Osteocyte (in vitro differentiated cells): ENCODE data around the gene RASD1. TPM values are rescaled to one million over a fixed set of nuclear protein-coding genes. Genes with fewer than 3 reads are reported as not detected.

Experiments
- DNase-seq: peaks from one replicate; pipeline ENCODE4 v3.0.0; 2021; ENCODE audit warnings: mixed read lengths; ENCODE audit not compliant: unreplicated experiment; ENCODE audit errors: extremely low spot score
- H3K27ac Mint-ChIP-seq: one replicate; pipeline ENCODE4 v1.8.0; 2021; ENCODE audit warnings: mild to moderate bottlenecking, mixed read lengths; ENCODE audit not compliant: unreplicated experiment
- H3K27me3 Mint-ChIP-seq: one replicate; pipeline ENCODE4 v1.8.0; 2021; ENCODE audit warnings: mixed read lengths; ENCODE audit not compliant: unreplicated experiment
- H3K36me3 Mint-ChIP-seq: one replicate; pipeline ENCODE4 v1.8.0; 2021; ENCODE audit warnings: mixed read lengths; ENCODE audit not compliant: unreplicated experiment
- H3K4me1 Mint-ChIP-seq: one replicate; pipeline ENCODE4 v1.8.0; 2021; ENCODE audit warnings: mixed read lengths; ENCODE audit not compliant: unreplicated experiment
- H3K4me3 Mint-ChIP-seq: one replicate; pipeline ENCODE4 v1.8.0; 2021; ENCODE audit warnings: mild to moderate bottlenecking, moderate library complexity, mixed read lengths; ENCODE audit not compliant: unreplicated experiment
- H3K9me3 Mint-ChIP-seq: one replicate; pipeline ENCODE4 v1.8.0; 2021; ENCODE audit warnings: mixed read lengths; ENCODE audit not compliant: unreplicated experiment
- total RNA-seq: library from RNA; stranded (reverse); gene quantifications from 2 replicates; pipeline ENCODE4 v1.2.1, GENCODE V29; 2021
- TF ChIP-seq, protein P1 (sequence below): fragments of 200-600 bp; sonication (generic); IDR thresholded peaks from 2 replicates; pipeline ENCODE4 v1.5.0; 2021; ENCODE audit warnings: antibody characterized with exemption, mild to moderate bottlenecking, moderate library complexity

The RASD1 gene
- total RNA-seq, 1 donor from 2014 or later: 1.6 TPM

DNA sequence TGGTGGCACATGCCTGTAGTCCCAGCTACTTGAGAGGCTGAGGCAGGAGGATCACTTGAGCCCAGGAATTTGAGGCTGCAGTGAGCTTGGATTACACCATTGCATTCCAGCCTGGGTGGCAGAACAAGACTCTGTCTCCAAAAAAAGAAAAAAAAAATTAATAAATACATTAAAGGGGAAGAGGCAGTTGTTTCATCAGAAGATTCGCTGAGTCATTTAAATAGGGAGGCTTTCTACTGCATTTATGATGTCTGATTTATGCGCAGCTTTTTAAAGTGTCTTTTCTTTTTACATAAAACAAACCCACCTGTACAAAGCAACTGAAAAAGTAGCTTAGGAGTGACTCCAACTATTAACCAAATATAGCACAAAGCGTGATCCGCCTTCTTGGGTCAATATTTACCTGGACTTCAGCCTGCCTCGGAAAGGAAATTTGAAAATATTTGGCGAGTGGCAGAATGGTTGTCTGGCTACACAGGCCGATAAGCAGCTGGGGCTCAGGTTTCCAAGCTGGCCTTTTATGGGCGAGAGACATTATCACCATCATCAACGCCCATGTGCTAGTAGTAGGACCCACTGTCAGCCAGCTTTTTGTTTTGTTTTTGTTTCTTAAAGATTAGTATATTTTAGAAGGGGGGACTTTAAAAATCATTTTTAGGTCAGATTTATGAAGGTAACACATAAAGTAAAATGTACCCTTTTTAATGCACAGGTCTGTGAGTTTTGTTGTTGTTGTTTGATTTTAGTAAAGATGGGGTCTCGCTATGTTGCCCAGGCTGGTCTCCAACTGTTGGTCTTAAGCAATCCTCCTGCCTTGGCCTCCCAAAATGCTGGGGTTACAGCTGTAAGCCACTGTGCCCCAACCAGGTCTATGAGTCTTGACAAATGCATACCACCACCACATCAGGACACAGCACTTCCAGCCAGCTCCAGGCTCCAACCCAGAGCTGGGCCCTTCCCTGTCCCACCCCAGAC, 42.5 kb upstream of the RASD1 start:
- H3K9me3 Mint-ChIP-seq: no peaks in the 10 kb centered on the region
- TF ChIP-seq, protein P1, sequence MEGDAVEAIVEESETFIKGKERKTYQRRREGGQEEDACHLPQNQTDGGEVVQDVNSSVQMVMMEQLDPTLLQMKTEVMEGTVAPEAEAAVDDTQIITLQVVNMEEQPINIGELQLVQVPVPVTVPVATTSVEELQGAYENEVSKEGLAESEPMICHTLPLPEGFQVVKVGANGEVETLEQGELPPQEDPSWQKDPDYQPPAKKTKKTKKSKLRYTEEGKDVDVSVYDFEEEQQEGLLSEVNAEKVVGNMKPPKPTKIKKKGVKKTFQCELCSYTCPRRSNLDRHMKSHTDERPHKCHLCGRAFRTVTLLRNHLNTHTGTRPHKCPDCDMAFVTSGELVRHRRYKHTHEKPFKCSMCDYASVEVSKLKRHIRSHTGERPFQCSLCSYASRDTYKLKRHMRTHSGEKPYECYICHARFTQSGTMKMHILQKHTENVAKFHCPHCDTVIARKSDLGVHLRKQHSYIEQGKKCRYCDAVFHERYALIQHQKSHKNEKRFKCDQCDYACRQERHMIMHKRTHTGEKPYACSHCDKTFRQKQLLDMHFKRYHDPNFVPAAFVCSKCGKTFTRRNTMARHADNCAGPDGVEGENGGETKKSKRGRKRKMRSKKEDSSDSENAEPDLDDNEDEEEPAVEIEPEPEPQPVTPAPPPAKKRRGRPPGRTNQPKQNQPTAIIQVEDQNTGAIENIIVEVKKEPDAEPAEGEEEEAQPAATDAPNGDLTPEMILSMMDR: no peak
- no peaks in the 10 kb centered on the region for H3K4me1 Mint-ChIP-seq
- H3K36me3 Mint-ChIP-seq: no peaks in the 10 kb centered on the region
- H3K4me3 Mint-ChIP-seq: no peak overlapping the region
- no peak overlapping the region for H3K27ac Mint-ChIP-seq
- DNase-seq: no peak
- H3K27me3 Mint-ChIP-seq: no peaks in the 10 kb centered on the region

DNA sequence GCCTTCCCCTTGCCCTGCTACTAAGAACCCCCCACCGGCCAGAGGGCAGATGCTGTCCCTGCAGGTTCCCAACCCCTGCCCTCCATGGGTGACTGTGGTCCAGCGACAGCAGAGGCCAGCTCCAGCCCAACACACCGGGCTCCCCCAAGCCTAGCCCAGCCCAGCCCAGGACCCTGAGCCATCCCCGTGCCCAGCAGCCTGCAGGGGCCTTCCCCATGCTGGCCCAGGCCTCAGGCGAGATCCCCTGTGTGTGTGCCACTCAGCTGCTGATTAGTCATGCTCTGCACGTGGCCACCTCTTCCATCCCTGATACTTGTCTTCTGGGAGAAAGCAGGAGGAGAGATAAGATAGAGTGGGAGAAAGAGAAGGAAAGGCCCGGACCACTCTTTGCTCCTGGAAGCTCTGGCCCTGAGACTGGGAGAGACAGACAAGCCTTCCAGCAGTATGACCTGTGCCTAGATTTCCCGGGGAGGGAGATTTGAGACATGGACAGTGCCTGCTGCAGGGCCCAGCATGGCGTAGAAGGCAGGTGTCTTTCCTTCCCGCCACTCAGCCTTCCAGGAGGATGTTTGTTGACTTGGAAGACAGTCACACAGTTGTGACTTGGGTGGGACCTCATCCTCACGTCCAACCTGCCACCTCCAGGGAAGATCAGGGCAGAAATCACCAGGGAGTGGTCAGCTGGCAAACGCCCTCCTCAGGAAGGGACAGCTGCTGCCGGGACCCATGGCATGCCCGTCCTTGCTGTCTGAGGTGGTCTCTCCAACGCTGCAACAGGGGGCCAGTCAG, 41.3 kb upstream of the RASD1 start:
- Mint-ChIP-seq H3K27me3 (no peaks in the 10 kb centered on the region), H3K4me3 (no peak overlapping the region), H3K27ac (no peak overlapping the region), H3K9me3 (no peaks in the 10 kb centered on the region), H3K36me3 (no peaks in the 10 kb centered on the region), H3K4me1 (no peaks in the 10 kb centered on the region)
- TF ChIP-seq, protein P1: no peak
- no peak for DNase-seq

DNA sequence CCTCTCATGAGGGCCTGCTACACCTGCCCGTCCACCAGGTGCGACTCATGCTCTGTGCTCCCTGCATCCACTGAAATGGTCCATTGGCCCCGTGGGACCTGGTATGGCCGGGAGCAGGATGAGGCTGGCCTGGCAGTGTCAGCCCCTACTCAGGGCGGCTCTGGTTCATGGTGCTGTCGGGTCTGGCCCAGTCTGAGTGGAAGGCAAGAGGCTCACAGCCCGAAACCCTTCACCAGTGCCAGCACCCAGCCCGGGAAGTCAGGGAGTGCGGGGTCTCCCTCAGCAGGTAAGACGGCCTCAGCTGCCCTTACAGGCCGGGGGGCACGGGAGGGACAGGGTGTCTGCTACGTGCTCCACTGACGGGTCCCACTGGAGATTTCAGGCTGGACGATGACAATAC, 40.5 kb upstream of the RASD1 start:
- Mint-ChIP-seq H3K4me1 (no peaks in the 10 kb centered on the region), H3K4me3 (no peak overlapping the region), H3K27me3 (no peaks in the 10 kb centered on the region), H3K9me3 (no peaks in the 10 kb centered on the region), H3K27ac (no peak overlapping the region), H3K36me3 (no peaks in the 10 kb centered on the region)
- no peak for DNase-seq
- TF ChIP-seq, protein P1: no peak

DNA sequence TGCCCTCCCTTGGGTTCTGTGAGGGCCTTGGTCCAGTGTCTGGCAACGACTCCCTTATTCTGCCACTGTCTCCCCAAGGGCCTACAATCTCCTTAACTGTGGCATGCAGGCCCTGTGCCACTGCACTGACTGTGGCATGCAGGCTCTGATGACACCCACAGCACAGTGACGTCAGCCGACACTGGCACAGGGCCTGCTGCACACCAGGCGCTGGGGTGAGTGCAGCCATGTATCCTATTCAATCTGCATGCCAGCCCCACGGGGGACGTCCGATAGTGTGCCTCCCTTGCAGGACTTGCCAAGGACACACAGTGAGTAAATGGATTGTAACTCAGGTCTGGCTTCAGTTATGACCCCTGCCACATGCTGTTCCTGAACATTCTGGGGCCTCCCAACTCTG, 39.8 kb upstream of the RASD1 start:
- Mint-ChIP-seq H3K27ac (no peak overlapping the region), H3K9me3 (no peaks in the 10 kb centered on the region), H3K4me3 (no peak overlapping the region), H3K27me3 (no peaks in the 10 kb centered on the region), H3K4me1 (no peaks in the 10 kb centered on the region), H3K36me3 (no peaks in the 10 kb centered on the region)
- no peak for DNase-seq
- TF ChIP-seq, protein P1: no peak
